ENCODE data around the gene CAVIN1. TPM values are rescaled to one million over a fixed set of nuclear protein-coding genes. Genes with fewer than 3 reads are reported as not detected.
A peak's percentile ranks its signal among the peaks of the same experiment; 100 is the strongest.
"Not testable (repeated sequence)": the region's sequence is repeated elsewhere in the genome, so short reads cannot be mapped to it uniquely, and the experiment has no call there.

The CAVIN1 gene
- total and polyA plus RNA-seq, 2 donors (not counting 3 experiments of a cell fraction or from before 2014, with no cell fraction given) = 303 to 663 TPM

GRCh38 chr17:42421136-42421506, 1.9 kb downstream of the CAVIN1 start:
- peak overlapping the region; percentile 80 for H3K27ac ChIP-seq (ENCODE audit: insufficient read depth, low read depth, low read length)
- no peaks in the 10 kb centered on the region for H3K9me3 ChIP-seq (replicated peaks; ENCODE audit: control insufficient read depth, insufficient read depth, low read length)
- H3K9me1 ChIP-seq (replicated peaks; ENCODE audit: control insufficient read depth, extremely low read depth, insufficient read depth, low read length) = no peaks in the 10 kb centered on the region
- no peaks in the 10 kb centered on the region for H3K36me3 ChIP-seq (ENCODE audit: control insufficient read depth in 2 of 2, extremely low read depth in 1 of 2, insufficient read depth in 2 of 2, low read length in 2 of 2)
- TF ChIP-seq JUN (IDR thresholded peaks at IDR 0.05; ENCODE audit: borderline replicate concordance, insufficient read depth, insufficient read length, low read depth) (no peak), EZH2 (IDR thresholded peaks at IDR 0.05; ENCODE audit: borderline replicate concordance, low read depth, low read length, severe bottlenecking) (no peak), FOS (IDR thresholded peaks at IDR 0.05; ENCODE audit: borderline replicate concordance, insufficient read depth, low read length) (no peak), MAX (IDR thresholded peaks at IDR 0.05; ENCODE audit: insufficient read depth, insufficient read length) (no peak), POLR2AphosphoS5 (IDR thresholded peaks at IDR 0.05; ENCODE audit: insufficient read depth, low read depth, low read length) (no peak), CTCF (IDR thresholded peaks at IDR 0.05; ENCODE audit: extremely low read depth in 1 of 2, insufficient read depth in 1 of 2, low read depth in 1 of 2, low read length in 2 of 2) (no peak), GATA2 (IDR thresholded peaks at IDR 0.05; ENCODE audit: insufficient read depth, insufficient read length, low read depth, low read length) (no peak), MYC (IDR thresholded peaks at IDR 0.05; ENCODE audit: low read depth, low read length) (no peak), POLR2A (IDR thresholded peaks at IDR 0.05; ENCODE audit: low read depth, low read length) (no peak)
- H3K9ac ChIP-seq (replicated peaks; ENCODE audit: extremely low read depth, insufficient read depth, low read length) = peak overlapping the region; percentile 86
- H3K79me2 ChIP-seq (ENCODE audit: control insufficient read depth, insufficient read depth, low read length) = peaks cover 70% of the 10 kb centered on the region
- no peak for DNase-seq (ENCODE audit: low read depth, low spot score)
- H3K27me3 ChIP-seq (ENCODE audit: control insufficient read depth in 2 of 2, insufficient read depth in 2 of 2, low read length in 2 of 2) = no peaks in the 10 kb centered on the region
- H3K4me1 ChIP-seq (ENCODE audit: control insufficient read depth, extremely low read depth, insufficient read depth, low read length) = peaks cover 43% of the 10 kb centered on the region
- H2AFZ ChIP-seq (ENCODE audit: low read depth, low read length) = no peak overlapping the region
- no peaks in the 10 kb centered on the region for H4K20me1 ChIP-seq (replicated peaks; ENCODE audit: control insufficient read depth, extremely low read depth, insufficient read depth, low read length)
- BruUV-seq (replicated peaks) = no TSS peak
- intact Hi-C loops (cut with micrococcal nuclease) = loop anchor here (1.0 kb wide), 1 partner anchor 101 kb away; no protein-coding TSS in a partner anchor
- H3K4me3 ChIP-seq (replicated peaks in 1 of 3; ENCODE audit: insufficient read depth in 1 of 3, low read depth in 1 of 3, low read length in 3 of 3) = peak overlapping the region; percentile 67 to 84 (median 79)
- ChIA-PET CTCF (interaction anchor here (1.0 to 6.9 kb wide), 7 partner anchors 13 to 108 kb away, joined by 3 to 73 read pairs (median 8); partner anchors contain the start of gene STAT3), POLR2A (interaction anchor here (0.6 to 4.8 kb wide), 3 partner anchors 9 to 98 kb away, joined by 5 to 71 read pairs (median 10); no protein-coding TSS in a partner anchor)
- dilution Hi-C loops (cut with MboI; ENCODE audit: extremely low pct_ligation_motif_present, low sequenced_read_pairs) = no loop called here
- H3K4me2 ChIP-seq (ENCODE audit: insufficient read depth, low read length) = peak overlapping the region; percentile 91
- no peak for FAIRE-seq

GRCh38 chr17:42417981-42418380, 5.1 kb downstream of the CAVIN1 start:
- H3K4me3 ChIP-seq (replicated peaks in 1 of 3; ENCODE audit: insufficient read depth in 1 of 3, low read depth in 1 of 3, low read length in 3 of 3); H2AFZ ChIP-seq (ENCODE audit: low read depth, low read length); H3K9me1 ChIP-seq (replicated peaks; ENCODE audit: control insufficient read depth, extremely low read depth, insufficient read depth, low read length); H4K20me1 ChIP-seq (replicated peaks; ENCODE audit: control insufficient read depth, extremely low read depth, insufficient read depth, low read length); H3K4me2 ChIP-seq (ENCODE audit: insufficient read depth, low read length); intact Hi-C loops (cut with micrococcal nuclease); CTCF ChIA-PET; BruUV-seq (replicated peaks); H3K27me3 ChIP-seq (ENCODE audit: control insufficient read depth in 2 of 2, insufficient read depth in 2 of 2, low read length in 2 of 2); H3K36me3 ChIP-seq (ENCODE audit: control insufficient read depth in 2 of 2, extremely low read depth in 1 of 2, insufficient read depth in 2 of 2, low read length in 2 of 2); H3K9me3 ChIP-seq (replicated peaks; ENCODE audit: control insufficient read depth, insufficient read depth, low read length); H3K9ac ChIP-seq (replicated peaks; ENCODE audit: extremely low read depth, insufficient read depth, low read length); FAIRE-seq; dilution Hi-C loops (cut with MboI; ENCODE audit: extremely low pct_ligation_motif_present, low sequenced_read_pairs): not testable (repeated sequence)
- peak; percentile 42 for DNase-seq (ENCODE audit: low read depth, low spot score)
- peaks cover 53% of the 10 kb centered on the region for H3K4me1 ChIP-seq (ENCODE audit: control insufficient read depth, extremely low read depth, insufficient read depth, low read length)
- peaks cover 100% of the 10 kb centered on the region for H3K79me2 ChIP-seq (ENCODE audit: control insufficient read depth, insufficient read depth, low read length)
- peak overlapping the region; percentile 19 for H3K27ac ChIP-seq (ENCODE audit: insufficient read depth, low read depth, low read length)
- POLR2A ChIA-PET = interaction anchor here (1.3 kb wide), 1 partner anchor 9 kb away, joined by 8 read pairs; no protein-coding TSS in a partner anchor

All from endothelial cell of umbilical vein (primary cell).